GM18498 (cell line): ENCODE data around the gene PRX.
"Not testable (repeated sequence)": the region's sequence is repeated elsewhere in the genome, so short reads cannot be mapped to it uniquely, and the experiment has no call there.

ENCODE experiments used
- ATAC-seq: cut with Tn5 transposase; IDR thresholded peaks from one replicate; pipeline ENCODE4 v1.9.1; 2021; ENCODE audit warnings: mild to moderate bottlenecking, moderate library complexity; ENCODE audit not compliant: unreplicated experiment

The PRX gene

DNA sequence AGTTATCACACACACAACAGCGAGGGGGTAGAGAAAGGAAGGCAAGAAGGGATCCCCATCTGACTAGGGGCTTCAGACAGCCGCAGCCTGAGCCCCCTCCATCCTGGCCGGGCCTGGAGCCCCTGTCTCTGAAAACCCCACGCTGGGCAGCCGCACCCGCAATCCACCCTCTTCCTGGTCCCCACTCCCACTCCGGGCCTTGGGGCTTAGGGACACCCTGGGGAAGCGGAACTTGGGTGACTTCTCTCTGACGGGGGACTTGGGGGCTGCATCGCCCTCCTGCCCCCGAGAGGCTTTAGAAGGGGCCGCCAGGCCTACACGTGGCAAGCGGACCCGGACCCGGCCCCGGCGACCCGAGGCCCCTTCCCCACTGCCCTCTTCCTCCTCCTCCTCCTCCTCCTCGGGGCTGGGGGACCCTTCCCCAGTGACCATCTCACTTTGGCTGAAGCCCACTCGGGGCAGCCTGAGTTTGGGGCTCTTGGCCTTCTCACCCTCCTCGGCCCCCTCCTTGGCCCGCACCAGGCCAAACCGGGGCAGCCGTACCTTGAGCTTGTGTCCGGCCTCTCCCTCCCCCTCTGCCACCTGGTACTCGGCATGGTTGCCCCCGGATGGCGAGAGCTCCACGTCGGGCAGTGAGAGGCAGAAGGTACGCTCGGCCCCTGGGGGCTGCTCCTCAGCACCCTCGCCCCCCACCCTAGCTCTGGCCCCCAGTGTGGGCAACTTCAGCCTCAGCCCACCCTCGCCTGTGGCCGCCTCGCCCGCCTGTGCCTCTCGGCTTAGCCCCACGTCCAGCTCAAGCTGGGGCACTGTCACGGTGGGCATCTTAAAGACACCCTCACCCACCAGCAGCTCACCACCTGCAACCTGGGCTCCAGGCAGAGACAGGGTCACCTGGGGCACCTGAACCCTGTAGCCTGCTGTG lies 19.0 kb downstream of the PRX start:
- no peak for ATAC-seq

DNA sequence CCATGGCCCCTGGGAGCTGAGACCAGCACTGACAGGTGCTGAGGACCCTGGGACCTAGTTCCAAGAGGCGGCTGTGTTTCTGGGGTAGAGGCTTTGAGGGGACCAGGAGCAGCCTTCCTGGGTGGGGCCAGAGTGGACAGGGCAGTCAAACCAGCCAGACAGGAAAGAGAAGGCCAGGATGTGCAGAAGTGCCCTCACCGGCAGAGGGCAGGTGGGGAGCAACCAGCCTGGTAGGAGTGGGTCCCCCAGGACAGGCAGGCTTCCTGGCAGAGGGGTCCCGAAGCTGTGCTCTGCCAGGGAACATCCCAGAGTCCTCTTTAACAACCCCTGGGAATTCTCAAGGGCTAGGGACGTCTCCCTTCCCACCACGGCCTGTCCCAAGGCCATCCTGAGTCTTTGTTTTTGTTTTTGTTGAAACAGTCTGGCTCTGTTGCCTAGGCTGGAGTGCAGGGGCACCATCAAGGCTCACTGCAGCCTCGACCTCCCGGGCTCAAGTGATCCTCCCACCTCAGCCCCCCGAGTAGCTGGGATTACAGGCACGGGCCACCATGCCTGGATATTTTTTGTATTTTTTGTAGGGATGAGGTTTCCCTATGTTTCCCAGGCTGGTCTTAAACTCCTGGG lies 20.2 kb downstream of the PRX start:
- ATAC-seq = no peak

DNA sequence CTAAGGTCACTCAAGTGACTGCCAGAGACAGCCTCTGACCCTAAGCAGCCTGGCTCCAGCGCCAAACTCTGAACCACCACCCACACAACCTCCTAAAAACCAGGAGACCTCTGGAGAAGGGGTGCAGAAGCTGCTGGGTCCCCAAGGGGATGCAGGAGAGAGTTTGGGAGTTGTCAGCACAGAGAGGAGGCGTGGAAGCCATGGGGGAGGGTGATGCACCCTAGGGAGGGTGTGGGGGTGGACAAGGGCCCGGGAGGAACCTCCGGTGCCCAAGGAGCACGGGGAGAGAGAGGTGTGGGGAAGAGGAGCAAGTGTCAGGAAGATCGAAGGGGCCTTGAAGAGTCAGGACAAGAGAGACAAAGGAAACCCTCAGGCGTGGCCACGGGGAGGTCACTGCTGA lies 21.1 kb downstream of the PRX start:
- ATAC-seq = no peak

DNA sequence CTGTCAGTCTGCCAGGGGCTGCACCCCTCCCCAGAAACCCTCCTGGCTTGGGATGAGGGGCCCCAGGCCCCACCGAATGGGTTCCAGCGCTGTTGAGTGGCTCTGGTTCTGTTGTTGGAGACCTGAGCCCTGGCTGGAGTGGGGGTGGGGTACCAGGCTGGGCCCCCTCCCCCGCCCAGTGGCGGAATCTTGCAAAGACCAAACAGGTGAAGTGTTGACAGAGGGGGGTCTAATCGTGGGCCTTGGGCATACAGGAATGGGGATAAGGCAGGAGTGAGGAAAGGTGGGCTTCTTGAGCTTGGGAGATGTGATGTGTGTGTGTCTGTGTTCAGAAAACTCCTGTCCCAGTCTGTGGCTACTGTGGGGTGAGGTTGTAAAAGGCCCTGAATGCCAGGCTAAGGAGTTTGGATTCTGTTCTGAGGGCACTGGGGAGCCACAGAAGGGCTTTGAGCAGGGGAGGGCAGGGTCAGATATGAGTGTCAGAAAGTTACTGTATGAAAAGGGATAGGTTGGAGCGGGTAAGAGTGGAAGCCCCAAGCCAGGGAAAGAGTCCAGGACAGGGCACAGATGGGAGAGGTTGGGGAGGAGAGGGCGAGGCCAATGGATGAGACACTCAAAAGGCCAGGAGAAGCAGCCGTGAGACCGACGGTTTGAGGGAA lies 23.0 kb downstream of the PRX start, which contains the start of gene HIPK4:
TSS of gene HIPK4 (minus strand) at position 98 of the 659 bp plus-strand sequence. CDS start 279 bp downstream, outside the sequence.
- ATAC-seq = no peak

DNA sequence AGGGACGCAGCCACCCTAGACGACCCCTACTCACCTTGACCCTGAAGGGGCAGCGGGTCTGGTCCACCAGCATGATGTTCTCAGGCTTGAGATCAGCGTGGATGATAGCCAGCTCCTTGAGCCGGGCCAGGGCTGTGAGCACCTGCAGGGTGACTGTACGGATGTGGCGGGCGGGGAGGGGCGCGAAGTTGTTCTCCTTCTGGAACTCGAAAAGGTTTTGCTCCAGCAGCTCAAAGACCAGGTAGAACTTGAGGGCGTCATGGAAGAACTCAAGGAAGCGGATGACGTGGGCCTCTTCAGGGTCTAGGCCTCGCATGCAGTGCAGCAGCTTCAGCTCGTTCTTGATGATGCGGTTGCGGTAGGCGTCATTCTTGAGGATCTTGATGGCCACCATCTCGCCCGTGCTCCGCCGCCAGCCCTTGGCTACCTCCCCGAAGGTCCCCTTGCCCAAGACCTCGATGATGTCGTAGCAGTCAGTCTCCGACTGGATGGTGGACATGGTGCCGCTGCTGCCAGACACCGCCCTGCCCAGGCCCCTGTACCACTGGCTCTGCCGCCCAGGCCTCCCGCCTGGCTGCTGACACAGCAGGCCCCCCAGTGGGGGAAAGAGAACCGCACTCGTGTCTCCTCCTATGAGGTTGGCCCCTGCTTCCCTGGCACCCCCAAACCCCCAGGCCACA lies 23.6 kb downstream of the PRX start:
- ATAC-seq = no peak

DNA sequence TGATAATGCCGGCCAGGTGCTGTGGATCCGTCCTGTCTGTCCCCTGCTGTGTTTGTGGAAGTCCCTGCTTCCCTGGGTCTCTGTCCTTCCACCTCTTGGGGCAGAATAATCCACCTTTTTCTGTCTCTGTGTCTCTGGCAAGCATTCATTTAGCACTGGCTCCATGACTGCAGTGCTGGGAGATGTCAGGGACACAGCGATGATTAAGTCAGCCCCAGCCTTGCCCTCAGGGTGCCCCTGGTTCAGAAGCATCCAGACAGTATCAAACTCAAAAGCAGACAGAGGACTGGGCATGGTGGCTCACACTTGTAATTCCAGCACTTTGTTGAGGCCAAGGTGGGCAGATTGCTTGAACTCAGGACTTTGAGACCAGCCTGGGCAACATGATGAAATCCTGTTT lies 24.7 kb downstream of the PRX start:
- ATAC-seq = no peak

DNA sequence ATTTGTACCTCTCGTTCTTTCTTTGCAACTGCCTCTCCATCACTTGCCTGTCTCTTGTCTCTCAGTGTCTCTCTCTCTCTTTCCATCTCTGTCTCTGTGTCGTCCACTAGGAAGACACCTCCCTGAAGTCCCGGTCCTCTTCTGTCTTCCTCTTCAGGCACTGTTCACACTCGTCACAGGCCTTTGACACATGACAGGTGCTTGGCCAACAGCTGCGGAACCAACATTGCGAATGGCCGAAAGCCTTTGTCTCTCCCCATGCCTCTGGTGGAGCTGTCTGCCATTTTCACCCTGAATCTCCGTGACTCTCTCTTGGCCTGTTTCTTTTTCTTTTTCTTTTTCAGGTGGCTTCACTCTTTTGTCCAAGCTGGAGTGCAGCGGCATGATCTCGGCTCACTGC lies 26.0 kb downstream of the PRX start:
- ATAC-seq = no peak

DNA sequence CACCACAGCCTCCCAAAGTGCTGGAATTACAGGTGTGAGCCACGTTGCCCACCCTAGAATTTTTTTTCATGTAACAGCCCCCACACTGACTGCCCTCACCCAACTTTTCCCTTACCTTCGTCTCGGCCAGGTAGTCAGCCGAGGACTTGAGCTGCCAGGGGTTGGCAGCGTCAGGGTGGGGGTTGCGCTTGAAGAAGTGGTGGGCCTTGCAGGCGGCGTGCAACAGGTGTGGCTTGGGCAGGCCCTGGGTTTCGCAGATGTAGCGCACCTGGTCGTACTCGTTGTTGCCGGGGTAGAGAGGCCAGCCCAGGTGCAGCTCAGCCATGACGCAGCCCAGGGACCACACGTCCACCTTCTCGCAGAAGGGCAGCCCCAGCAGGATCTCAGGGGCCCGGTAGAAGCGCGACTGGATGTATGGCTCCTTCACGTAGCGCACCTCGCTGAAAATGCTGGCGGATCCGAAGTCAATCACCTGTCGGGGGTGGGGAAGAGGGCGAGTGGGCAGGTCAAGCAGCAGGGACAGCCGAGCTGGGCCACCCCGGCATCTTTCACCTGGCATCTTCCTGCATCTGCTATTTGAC lies 29.4 kb downstream of the PRX start:
- no peak for ATAC-seq

DNA sequence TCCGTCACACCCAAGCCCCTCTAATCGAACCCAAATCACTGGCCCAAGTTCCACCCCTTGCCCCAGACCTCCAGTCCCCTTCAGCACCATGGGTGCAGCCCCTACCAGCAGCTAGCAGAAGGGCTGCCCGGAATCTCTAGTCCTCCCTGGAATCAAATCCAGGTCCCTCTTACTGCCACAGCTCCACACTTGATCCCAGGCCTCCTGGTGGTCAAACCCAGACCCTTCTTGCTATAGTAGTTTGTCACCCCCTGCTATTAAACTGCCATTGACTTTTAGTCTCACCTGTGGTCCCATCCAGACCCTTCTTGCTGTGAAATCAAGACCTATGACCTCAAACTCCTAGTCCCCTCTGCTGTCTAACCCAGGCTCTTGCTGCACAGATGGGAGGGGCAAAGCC lies 31.9 kb downstream of the PRX start:
- ATAC-seq = no peak

DNA sequence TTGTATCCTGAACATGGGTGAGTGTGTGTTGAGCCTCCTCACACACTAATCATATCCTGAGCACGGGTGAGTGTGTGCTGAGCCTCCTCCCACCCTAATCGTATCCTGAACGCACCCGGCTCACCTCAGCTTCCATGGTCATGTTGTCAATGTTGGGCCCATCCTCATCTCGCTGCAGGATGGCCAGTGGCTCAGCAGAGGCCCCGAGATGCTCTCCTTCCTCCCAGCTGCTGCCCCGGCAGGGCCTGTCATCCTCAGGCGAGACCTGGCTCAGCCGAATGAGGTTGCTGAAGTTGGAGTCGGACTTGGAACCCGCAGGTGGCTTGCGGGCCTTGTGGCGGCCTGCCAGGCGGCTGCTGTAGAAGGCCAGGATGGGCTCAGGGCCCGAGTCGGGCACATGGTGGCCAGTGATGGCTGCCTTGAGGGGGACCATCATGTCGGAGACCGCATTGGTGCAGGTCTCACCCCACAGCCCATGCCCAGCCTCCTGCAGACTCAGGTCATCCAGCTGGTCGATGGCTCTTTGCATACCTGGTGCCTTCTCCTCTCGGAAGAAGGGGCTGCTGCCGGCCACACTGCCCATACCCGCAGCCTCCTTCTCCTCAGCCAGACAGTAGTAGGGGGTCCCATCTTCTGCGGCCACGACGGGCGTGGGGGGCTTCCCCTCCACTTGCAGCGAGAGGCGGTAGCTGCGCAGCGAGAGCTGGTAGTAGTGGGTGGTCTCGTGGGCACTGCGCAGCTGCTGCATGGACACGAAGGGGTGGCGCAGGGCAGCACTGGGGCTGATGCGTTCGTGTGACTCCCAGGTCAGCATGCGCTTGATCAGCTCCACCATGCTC lies 32.8 kb downstream of the PRX start:
- no peak for ATAC-seq

DNA sequence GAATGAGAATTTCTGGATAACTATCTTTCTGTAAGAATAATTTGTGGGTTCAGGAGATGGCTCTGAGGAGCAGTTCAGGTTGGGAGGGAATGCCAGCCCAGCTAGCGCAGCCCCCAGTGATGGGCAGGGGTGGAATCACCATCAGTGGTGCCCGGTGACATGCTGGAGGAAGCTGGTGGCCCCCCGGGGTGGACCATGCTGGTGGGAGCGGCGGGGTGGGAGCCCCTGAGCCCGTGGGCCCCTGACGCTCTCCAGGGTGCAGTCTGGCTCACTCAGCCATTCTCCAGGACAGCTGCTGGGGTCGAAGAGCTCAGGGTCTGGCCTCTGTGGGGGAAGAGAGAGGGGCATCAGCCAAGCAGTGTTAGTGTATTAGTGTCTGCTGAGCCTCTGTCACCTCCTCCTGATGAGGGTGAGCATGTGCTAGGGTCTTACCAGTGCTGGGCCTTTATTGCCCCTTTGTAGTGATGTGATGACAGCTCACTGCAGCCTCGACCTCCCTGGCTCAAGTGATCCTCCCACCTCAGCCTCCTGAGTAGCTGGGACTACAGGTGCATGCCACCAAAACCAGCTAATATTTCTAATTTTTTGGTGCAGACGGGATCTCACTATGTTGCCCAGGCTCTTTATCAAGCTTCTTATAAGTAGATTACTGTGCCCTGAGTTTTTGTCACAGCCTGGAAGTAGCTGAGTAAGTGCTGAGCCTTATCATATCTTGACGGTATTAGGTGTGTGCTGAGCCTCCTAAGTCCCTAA lies 33.6 kb downstream of the PRX start:
- no peak for ATAC-seq

DNA sequence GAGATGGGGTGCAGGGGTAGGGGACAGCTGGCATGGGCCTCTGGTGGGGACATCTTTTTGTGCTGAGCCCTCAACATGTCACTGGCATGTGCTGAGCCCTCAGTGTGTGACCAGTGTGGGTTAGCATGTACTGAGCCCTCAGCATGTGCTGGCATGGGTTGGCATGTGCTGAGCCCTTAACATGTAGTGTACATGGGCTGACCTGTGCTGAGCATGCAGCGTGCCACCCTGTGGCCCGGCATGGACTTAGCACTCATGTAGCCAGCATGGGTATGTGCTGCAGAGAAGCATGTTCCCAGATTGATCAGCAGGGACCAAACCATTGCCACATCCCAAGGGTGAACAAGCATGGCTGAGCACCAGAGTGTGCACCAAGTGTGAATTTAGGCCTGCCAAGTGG lies 34.7 kb downstream of the PRX start:
- no peak for ATAC-seq

DNA sequence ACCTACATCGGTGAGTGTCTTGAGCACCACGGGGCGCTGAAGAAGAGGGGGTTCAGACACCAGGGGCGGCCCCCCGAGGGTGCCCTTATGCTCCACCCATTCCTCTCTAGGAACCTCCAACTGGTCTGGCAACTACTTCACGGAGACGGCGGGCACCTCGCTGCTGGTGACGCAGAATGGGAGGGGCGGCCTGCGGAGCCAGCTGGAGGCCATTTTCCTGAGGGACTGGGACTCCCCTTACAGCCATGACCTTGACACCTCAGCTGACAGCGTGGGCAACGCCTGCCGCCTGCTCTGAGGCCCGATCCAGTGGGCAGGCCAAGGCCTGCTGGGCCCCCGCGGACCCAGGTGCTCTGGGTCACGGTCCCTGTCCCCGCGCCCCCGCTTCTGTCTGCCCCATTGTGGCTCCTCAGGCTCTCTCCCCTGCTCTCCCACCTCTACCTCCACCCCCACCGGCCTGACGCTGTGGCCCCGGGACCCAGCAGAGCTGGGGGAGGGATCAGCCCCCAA lies 35.2 kb downstream of the PRX start:
- no peak for ATAC-seq

DNA sequence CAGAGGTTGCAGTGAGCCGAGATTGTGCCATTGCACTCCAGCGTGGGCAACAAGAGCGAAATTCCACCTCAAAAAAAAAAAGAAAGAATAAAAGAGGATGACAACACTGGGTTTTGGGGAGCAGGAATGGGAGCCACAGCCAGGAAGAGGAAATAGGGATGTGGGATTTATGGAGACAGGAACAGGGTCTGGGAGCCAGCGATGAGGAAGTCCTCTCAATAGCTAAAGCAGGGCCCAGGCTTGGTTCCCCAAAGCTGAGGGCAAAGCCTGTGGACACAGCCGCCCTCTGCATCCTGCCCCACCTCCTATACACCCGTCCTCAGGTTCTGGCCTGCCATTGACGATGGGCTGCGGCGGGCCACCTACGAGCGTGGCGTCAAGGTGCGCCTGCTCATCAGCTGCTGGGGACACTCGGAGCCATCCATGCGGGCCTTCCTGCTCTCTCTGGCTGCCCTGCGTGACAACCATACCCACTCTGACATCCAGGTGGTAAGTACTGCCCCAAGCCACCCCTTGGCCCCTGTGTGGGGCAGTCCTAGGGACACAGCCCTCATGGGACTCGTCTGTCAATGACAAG lies 36.8 kb downstream of the PRX start:
- ATAC-seq = no peak

DNA sequence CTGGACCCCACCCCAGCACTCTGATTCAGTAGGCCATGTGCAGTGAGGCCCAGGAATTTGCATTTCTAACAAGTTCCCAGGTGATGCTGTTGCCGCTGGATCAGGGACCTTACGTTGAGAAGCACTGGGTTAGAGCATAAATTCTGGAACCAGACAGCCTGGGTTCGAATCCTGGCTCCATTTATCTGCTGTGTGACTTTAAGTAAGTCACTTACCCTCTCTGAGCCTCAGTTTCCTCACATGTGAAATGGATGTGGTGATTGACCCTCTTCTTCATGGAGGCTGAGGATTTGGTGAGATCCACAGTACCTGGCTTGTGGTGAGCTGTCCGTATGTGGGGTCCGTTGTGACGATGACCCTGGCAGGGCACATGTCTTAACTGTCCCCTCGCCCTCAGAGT lies 39.1 kb downstream of the PRX start:
- no peak for ATAC-seq

DNA sequence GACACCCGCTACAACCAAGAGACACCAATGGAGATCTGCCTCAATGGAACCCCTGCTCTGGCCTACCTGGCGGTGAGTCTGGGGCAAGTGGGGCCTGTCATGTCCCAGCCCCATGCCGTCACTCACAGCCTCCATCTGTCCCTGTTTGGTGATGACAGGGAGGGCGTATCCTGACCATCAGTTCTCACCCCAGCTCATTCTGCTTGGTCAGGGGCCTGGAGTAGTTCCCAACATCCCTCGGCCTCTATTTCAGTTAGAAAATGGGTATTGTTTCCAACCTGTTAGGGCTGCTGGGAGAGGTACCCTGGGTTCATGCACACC lies 41.4 kb downstream of the PRX start:
- no peak for ATAC-seq

DNA sequence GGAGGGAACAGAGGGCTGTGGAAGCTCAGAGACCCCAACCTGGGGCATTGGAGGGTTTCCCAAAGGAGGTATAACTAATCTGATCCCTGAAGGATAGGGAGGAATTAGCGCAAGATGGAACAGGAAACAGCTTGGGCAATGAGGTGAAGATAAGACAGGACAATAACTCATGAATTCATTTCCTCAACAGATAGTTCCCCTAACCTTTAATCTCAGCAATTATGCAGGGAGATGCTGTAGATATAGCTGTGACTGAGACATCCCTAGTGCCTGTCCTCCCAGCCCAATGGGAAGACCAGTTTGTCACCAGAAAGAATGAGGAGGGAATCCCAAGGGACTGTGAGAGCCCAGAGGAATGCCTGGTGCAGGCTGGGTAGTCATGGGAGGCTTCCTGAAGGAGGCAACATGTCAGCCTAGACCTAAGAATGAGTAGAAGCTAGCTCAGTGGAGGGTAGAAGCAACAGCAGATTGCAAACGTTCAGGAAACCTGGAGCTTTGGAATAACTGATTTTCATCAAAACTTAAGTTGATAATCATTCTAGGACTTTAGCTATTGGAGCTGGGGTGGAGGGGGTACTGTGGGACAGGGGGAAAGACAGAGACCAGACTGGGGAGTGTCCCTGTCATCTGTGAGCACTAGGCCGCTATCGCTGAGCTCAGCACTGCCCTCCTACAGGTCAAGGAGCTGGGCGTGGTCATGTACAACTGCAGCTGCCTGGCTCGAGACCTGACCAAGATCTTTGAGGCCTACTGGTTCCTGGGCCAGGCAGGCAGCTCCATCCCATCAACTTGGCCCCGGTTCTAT lies 42.0 kb downstream of the PRX start:
- ATAC-seq = no peak

DNA sequence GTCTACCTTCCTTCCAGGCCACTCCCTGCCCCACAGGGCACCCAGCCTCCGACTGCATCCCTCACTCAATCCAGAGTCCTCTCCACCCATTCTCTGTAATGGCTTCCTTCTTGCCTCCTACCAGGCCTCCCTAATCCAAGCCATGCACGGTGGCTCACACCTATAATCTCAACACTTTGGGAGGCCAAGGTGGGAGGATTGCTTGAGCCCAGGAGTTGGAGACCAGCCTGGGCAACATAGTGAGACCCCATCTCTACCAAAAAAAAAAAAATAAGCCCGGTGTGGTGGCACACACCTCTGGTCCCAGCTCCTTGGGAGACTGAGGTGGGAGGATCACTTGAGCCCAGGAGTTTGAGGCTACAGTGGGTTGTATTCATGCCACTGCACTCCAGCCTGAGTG lies 42.9 kb downstream of the PRX start:
- not testable (repeated sequence) for ATAC-seq
